Mesendoderm (in vitro differentiated cells): ENCODE data around the gene EHBP1.

Source experiments
- DNase-seq: peaks from one replicate; pipeline ENCODE4 v3.0.0; 2013
- H2AK5ac ChIP-seq: 2 replicates; pipeline ENCODE4 v1.6.1; 2013; ENCODE audit warnings: low read length, inconsistent platforms
- H2BK120ac ChIP-seq: 2 replicates; pipeline ENCODE4 v1.6.1; 2013; ENCODE audit warnings: low read depth, mild to moderate bottlenecking, low read length, moderate library complexity, mixed read lengths
- H2BK15ac ChIP-seq: replicated peaks from 2 replicates; pipeline ENCODE4 v1.6.1; 2013; ENCODE audit warnings: low read depth, mild to moderate bottlenecking, moderate library complexity
- H2BK5ac ChIP-seq: 2 replicates; pipeline ENCODE4 v1.6.1; 2013; ENCODE audit warnings: low read length, inconsistent platforms
- H3K18ac ChIP-seq: 2 replicates; pipeline ENCODE4 v1.6.1; 2013; ENCODE audit warnings: mild to moderate bottlenecking, low read length, mixed read lengths
- H3K23ac ChIP-seq: one replicate; pipeline ENCODE4 v1.6.1; 2013; ENCODE audit warnings: low read length
- H3K27ac ChIP-seq: 2 replicates; pipeline ENCODE4 v1.5.1; 2013; ENCODE audit warnings: low read depth, mild to moderate bottlenecking, inconsistent platforms, low read length, moderate library complexity
- H3K27me3 ChIP-seq: 2 replicates; pipeline ENCODE4 v1.6.1; 2013; ENCODE audit warnings: low read length, control low read depth, mild to moderate bottlenecking, inconsistent platforms; ENCODE audit not compliant: insufficient read depth, poor library complexity
- H3K36me3 ChIP-seq: 2 replicates; pipeline ENCODE4 v1.6.1; 2013; ENCODE audit warnings: low read length, inconsistent platforms; ENCODE audit not compliant: control insufficient read depth, insufficient read depth
- H3K4ac ChIP-seq: one replicate; pipeline ENCODE4 v1.6.1; 2013; ENCODE audit warnings: low read depth, mild to moderate bottlenecking, low read length, moderate library complexity
- H3K4me1 ChIP-seq: 2 replicates; pipeline ENCODE4 v1.6.1; 2013; ENCODE audit warnings: low read depth, low read length, inconsistent platforms; ENCODE audit not compliant: control insufficient read depth
- H3K4me2 ChIP-seq: 2 replicates; pipeline ENCODE4 v1.6.1; 2013; ENCODE audit warnings: low read length
- H3K4me3 ChIP-seq: 2 replicates; pipeline ENCODE4 v1.5.1; 2013; ENCODE audit warnings: mild to moderate bottlenecking, low read length
- H3K56ac ChIP-seq: one replicate; pipeline ENCODE4 v1.6.1; 2013; ENCODE audit warnings: low read length
- H3K79me1 ChIP-seq: 2 replicates; pipeline ENCODE4 v1.6.1; 2013; ENCODE audit warnings: low read length, inconsistent platforms
- H3K79me2 ChIP-seq: 2 replicates; pipeline ENCODE4 v1.6.1; 2013; ENCODE audit warnings: mild to moderate bottlenecking, low read length; ENCODE audit not compliant: control insufficient read depth, insufficient read depth
- H3K9ac ChIP-seq: 2 replicates; pipeline ENCODE4 v1.6.1; 2013; ENCODE audit warnings: low read length, inconsistent platforms
- H4K5ac ChIP-seq: one replicate; pipeline ENCODE4 v1.6.1; 2013; ENCODE audit warnings: low read length
- H4K8ac ChIP-seq: one replicate; pipeline ENCODE4 v1.6.1; 2013; ENCODE audit warnings: low read depth, mild to moderate bottlenecking, control low read depth, low read length, moderate library complexity
- WGBS: extraction: QIAGEN DNeasy Blood & Tissue Kit; methylation state at CpG from one replicate; pipeline ENCODE4 v1.1.7; 2013; ENCODE audit warnings: low lambda C conversion rate, missing lambda C conversion rate; ENCODE audit not compliant: insufficient coverage; ENCODE audit errors: extremely low coverage; 5-methylcytosine and 5-hydroxymethylcytosine counted together

EHBP1 gene

GRCh38 chr2:62731275-62731674 lies 25.8 kb downstream of the EHBP1 start:
- whole genome bisulfite sequencing: no CpG with 5 or more reads among the region's 3 CpGs
- H3K23ac ChIP-seq: no peak overlapping the region
- H2AK5ac ChIP-seq: no peak overlapping the region
- H3K4ac ChIP-seq: no peak overlapping the region
- H3K4me2 ChIP-seq: no peak overlapping the region
- no peak overlapping the region for H3K27ac ChIP-seq
- H3K56ac ChIP-seq: no peak overlapping the region
- no peak overlapping the region for H3K9ac ChIP-seq
- no peak for DNase-seq
- H3K4me1 ChIP-seq: no peaks in the 10 kb centered on the region
- no peak overlapping the region for H2BK5ac ChIP-seq
- no peak overlapping the region for H3K4me3 ChIP-seq
- no peak overlapping the region for H2BK15ac ChIP-seq
- H4K8ac ChIP-seq: no peak overlapping the region
- no peak overlapping the region for H3K18ac ChIP-seq
- H3K36me3 ChIP-seq: no peaks in the 10 kb centered on the region
- peaks cover 2% of the 10 kb centered on the region for H3K79me2 ChIP-seq
- no peak overlapping the region for H2BK120ac ChIP-seq
- H4K5ac ChIP-seq: no peak overlapping the region
- H3K79me1 ChIP-seq: peaks cover 2% of the 10 kb centered on the region
- no peaks in the 10 kb centered on the region for H3K27me3 ChIP-seq

- Histone ChIP-seq H3K18ac (no peak overlapping the region), H3K36me3 (no peaks in the 10 kb centered on the region), H2BK120ac (no peak overlapping the region), H3K4me1 (no peaks in the 10 kb centered on the region), H3K79me2 (peaks cover 2% of the 10 kb centered on the region), H2BK5ac (no peak overlapping the region), H2AK5ac (no peak overlapping the region), H3K4me2 (no peak overlapping the region), H4K5ac (no peak overlapping the region), H2BK15ac (no peak overlapping the region), H3K9ac (no peak overlapping the region), H3K56ac (no peak overlapping the region), H3K4me3 (no peak overlapping the region), H3K27me3 (no peaks in the 10 kb centered on the region), H3K27ac (no peak overlapping the region), H3K23ac (no peak overlapping the region), H3K4ac (no peak overlapping the region), H4K8ac (no peak overlapping the region), H3K79me1 (peaks cover 2% of the 10 kb centered on the region)
- whole genome bisulfite sequencing: no CpG with 5 or more reads among the region's 6 CpGs
- no peak for DNase-seq
Observed at GRCh38 chr2:62732262-62732777, 26.8 kb downstream of the EHBP1 start.

GRCh38 chr2:62733546-62733945 lies 28.0 kb downstream of the EHBP1 start:
- no peak overlapping the region for H3K4me3 ChIP-seq
- no peaks in the 10 kb centered on the region for H3K79me1 ChIP-seq
- H3K27ac ChIP-seq: no peak overlapping the region
- H2BK5ac ChIP-seq: no peak overlapping the region
- no peak overlapping the region for H3K56ac ChIP-seq
- no CpG with 5 or more reads among the region's 1 CpG for WGBS
- H2BK15ac ChIP-seq: peak overlapping the region; percentile 19
- no peaks in the 10 kb centered on the region for H3K4me1 ChIP-seq
- no peak overlapping the region for H3K9ac ChIP-seq
- H3K4ac ChIP-seq: no peak overlapping the region
- H2BK120ac ChIP-seq: no peak overlapping the region
- no peak overlapping the region for H3K23ac ChIP-seq
- no peak overlapping the region for H3K4me2 ChIP-seq
- DNase-seq: no peak
- H4K5ac ChIP-seq: no peak overlapping the region
- peaks cover 2% of the 10 kb centered on the region for H3K79me2 ChIP-seq
- H3K18ac ChIP-seq: no peak overlapping the region
- H2AK5ac ChIP-seq: no peak overlapping the region
- no peak overlapping the region for H4K8ac ChIP-seq
- H3K27me3 ChIP-seq: no peaks in the 10 kb centered on the region
- no peaks in the 10 kb centered on the region for H3K36me3 ChIP-seq

GRCh38 chr2:62736899-62737559 lies 31.5 kb downstream of the EHBP1 start:
- H2BK5ac ChIP-seq: no peak overlapping the region
- no peaks in the 10 kb centered on the region for H3K36me3 ChIP-seq
- H3K18ac ChIP-seq: peak overlapping the region; percentile 84
- H3K79me1 ChIP-seq: peaks cover 2% of the 10 kb centered on the region
- H3K4me2 ChIP-seq: no peak overlapping the region
- H2AK5ac ChIP-seq: no peak overlapping the region
- no peaks in the 10 kb centered on the region for H3K4me1 ChIP-seq
- H3K56ac ChIP-seq: no peak overlapping the region
- H4K5ac ChIP-seq: no peak overlapping the region
- no peak overlapping the region for H3K9ac ChIP-seq
- H3K79me2 ChIP-seq: peaks cover 4% of the 10 kb centered on the region
- DNase-seq: no peak
- no peak overlapping the region for H4K8ac ChIP-seq
- no peak overlapping the region for H2BK15ac ChIP-seq
- WGBS: no CpG with 5 or more reads among the region's 6 CpGs
- no peaks in the 10 kb centered on the region for H3K27me3 ChIP-seq
- H3K4me3 ChIP-seq: no peak overlapping the region
- no peak overlapping the region for H3K23ac ChIP-seq
- H3K4ac ChIP-seq: no peak overlapping the region
- no peak overlapping the region for H3K27ac ChIP-seq
- no peak overlapping the region for H2BK120ac ChIP-seq

GRCh38 chr2:62738981-62739936 lies 33.7 kb downstream of the EHBP1 start:
- peaks cover 2% of the 10 kb centered on the region for H3K79me2 ChIP-seq
- no peak overlapping the region for H3K27ac ChIP-seq
- no peak overlapping the region for H2AK5ac ChIP-seq
- H3K4me1 ChIP-seq: no peaks in the 10 kb centered on the region
- H3K79me1 ChIP-seq: peaks cover 2% of the 10 kb centered on the region
- no CpG with 5 or more reads among the region's 2 CpGs for WGBS
- no peak overlapping the region for H3K4me2 ChIP-seq
- no peak overlapping the region for H3K4me3 ChIP-seq
- H3K27me3 ChIP-seq: no peaks in the 10 kb centered on the region
- no peak overlapping the region for H2BK5ac ChIP-seq
- no peak overlapping the region for H4K8ac ChIP-seq
- no peak overlapping the region for H3K23ac ChIP-seq
- H2BK15ac ChIP-seq: no peak overlapping the region
- no peak overlapping the region for H3K56ac ChIP-seq
- H2BK120ac ChIP-seq: no peak overlapping the region
- no peak for DNase-seq
- no peaks in the 10 kb centered on the region for H3K36me3 ChIP-seq
- no peak overlapping the region for H3K9ac ChIP-seq
- no peak overlapping the region for H3K18ac ChIP-seq
- H3K4ac ChIP-seq: no peak overlapping the region
- no peak overlapping the region for H4K5ac ChIP-seq
